ENCODE results near the gene CDK19. TPM values are rescaled to one million over a fixed set of nuclear protein-coding genes. Genes with fewer than 3 reads are reported as not detected.
A peak's percentile ranks its signal among the peaks of the same experiment; 100 is the strongest.

Gene CDK19
- total RNA-seq, 1 experiment from 2014 or later = 18.1 TPM

GRCh38 chr6:110626442-110626841, 188.8 kb downstream of the CDK19 start:
- Histone ChIP-seq H3K27ac (ENCODE audit: low read length) (no peak overlapping the region), H3K9ac (ENCODE audit: low read length) (no peak overlapping the region), H3K4me3 (ENCODE audit: low read length) (no peak overlapping the region), H3K4me2 (ENCODE audit: low read depth, low read length, poor library complexity, severe bottlenecking) (no peak overlapping the region), H3K79me2 (ENCODE audit: low read length) (no peaks in the 10 kb centered on the region), H4K20me1 (ENCODE audit: insufficient read depth, low read depth, low read length) (no peaks in the 10 kb centered on the region), H2AFZ (ENCODE audit: low read length) (no peak overlapping the region), H3K27me3 (ENCODE audit: low read length) (no peaks in the 10 kb centered on the region), H3K4me1 (ENCODE audit: low read length) (no peaks in the 10 kb centered on the region), H3K9me3 (ENCODE audit: low read length) (no peaks in the 10 kb centered on the region), H3K36me3 (ENCODE audit: insufficient read depth, low read length) (no peaks in the 10 kb centered on the region), H3K9me2 (replicated peaks; ENCODE audit: insufficient read depth, low read length) (no peaks in the 10 kb centered on the region)
- DNase-seq = no peak

- no peak overlapping the region for H3K4me2 ChIP-seq (ENCODE audit: low read depth, low read length, poor library complexity, severe bottlenecking)
- no peaks in the 10 kb centered on the region for H3K9me2 ChIP-seq (replicated peaks; ENCODE audit: insufficient read depth, low read length)
- no peaks in the 10 kb centered on the region for H3K79me2 ChIP-seq (ENCODE audit: low read length)
- no peak overlapping the region for H3K27ac ChIP-seq (ENCODE audit: low read length)
- H4K20me1 ChIP-seq (ENCODE audit: insufficient read depth, low read depth, low read length) = no peaks in the 10 kb centered on the region
- H3K27me3 ChIP-seq (ENCODE audit: low read length) = no peaks in the 10 kb centered on the region
- no peaks in the 10 kb centered on the region for H3K4me1 ChIP-seq (ENCODE audit: low read length)
- H3K36me3 ChIP-seq (ENCODE audit: insufficient read depth, low read length) = no peaks in the 10 kb centered on the region
- H3K9me3 ChIP-seq (ENCODE audit: low read length) = no peaks in the 10 kb centered on the region
- no peak overlapping the region for H2AFZ ChIP-seq (ENCODE audit: low read length)
- H3K9ac ChIP-seq (ENCODE audit: low read length) = no peak overlapping the region
- DNase-seq = no peak
- H3K4me3 ChIP-seq (ENCODE audit: low read length) = no peak overlapping the region
These were observed 189.4 kb downstream of the CDK19 start for GRCh38 chr6:110625883-110626282.

GRCh38 chr6:110622912-110623578, 192.2 kb downstream of the CDK19 start:
- no peak overlapping the region for H3K4me3 ChIP-seq (ENCODE audit: low read length)
- no peaks in the 10 kb centered on the region for H4K20me1 ChIP-seq (ENCODE audit: insufficient read depth, low read depth, low read length)
- no peak overlapping the region for H3K9ac ChIP-seq (ENCODE audit: low read length)
- DNase-seq = no peak
- no peaks in the 10 kb centered on the region for H3K9me2 ChIP-seq (replicated peaks; ENCODE audit: insufficient read depth, low read length)
- H3K79me2 ChIP-seq (ENCODE audit: low read length) = no peaks in the 10 kb centered on the region
- H3K36me3 ChIP-seq (ENCODE audit: insufficient read depth, low read length) = no peaks in the 10 kb centered on the region
- H2AFZ ChIP-seq (ENCODE audit: low read length) = no peak overlapping the region
- no peaks in the 10 kb centered on the region for H3K9me3 ChIP-seq (ENCODE audit: low read length)
- H3K27me3 ChIP-seq (ENCODE audit: low read length) = no peaks in the 10 kb centered on the region
- no peak overlapping the region for H3K4me2 ChIP-seq (ENCODE audit: low read depth, low read length, poor library complexity, severe bottlenecking)
- H3K27ac ChIP-seq (ENCODE audit: low read length) = no peak overlapping the region
- no peaks in the 10 kb centered on the region for H3K4me1 ChIP-seq (ENCODE audit: low read length)

GRCh38 chr6:110621061-110621460, 194.2 kb downstream of the CDK19 start:
- Histone ChIP-seq H4K20me1 (ENCODE audit: insufficient read depth, low read depth, low read length) (no peaks in the 10 kb centered on the region), H3K36me3 (ENCODE audit: insufficient read depth, low read length) (no peaks in the 10 kb centered on the region), H3K9ac (ENCODE audit: low read length) (no peak overlapping the region), H3K27ac (ENCODE audit: low read length) (no peak overlapping the region), H3K4me3 (ENCODE audit: low read length) (no peak overlapping the region), H3K9me3 (ENCODE audit: low read length) (no peaks in the 10 kb centered on the region), H3K4me1 (ENCODE audit: low read length) (no peaks in the 10 kb centered on the region), H3K27me3 (ENCODE audit: low read length) (no peaks in the 10 kb centered on the region), H3K79me2 (ENCODE audit: low read length) (no peaks in the 10 kb centered on the region), H3K4me2 (ENCODE audit: low read depth, low read length, poor library complexity, severe bottlenecking) (no peak overlapping the region), H3K9me2 (replicated peaks; ENCODE audit: insufficient read depth, low read length) (no peaks in the 10 kb centered on the region), H2AFZ (ENCODE audit: low read length) (no peak overlapping the region)
- DNase-seq = no peak

GRCh38 chr6:110620065-110620464, 195.2 kb downstream of the CDK19 start:
- H3K27me3 ChIP-seq (ENCODE audit: low read length) = no peaks in the 10 kb centered on the region
- DNase-seq = no peak
- H3K9ac ChIP-seq (ENCODE audit: low read length) = no peak overlapping the region
- H3K36me3 ChIP-seq (ENCODE audit: insufficient read depth, low read length) = no peaks in the 10 kb centered on the region
- H3K9me3 ChIP-seq (ENCODE audit: low read length) = no peaks in the 10 kb centered on the region
- H2AFZ ChIP-seq (ENCODE audit: low read length) = no peak overlapping the region
- H3K27ac ChIP-seq (ENCODE audit: low read length) = no peak overlapping the region
- no peak overlapping the region for H3K4me3 ChIP-seq (ENCODE audit: low read length)
- H3K9me2 ChIP-seq (replicated peaks; ENCODE audit: insufficient read depth, low read length) = no peaks in the 10 kb centered on the region
- H4K20me1 ChIP-seq (ENCODE audit: insufficient read depth, low read depth, low read length) = no peaks in the 10 kb centered on the region
- H3K79me2 ChIP-seq (ENCODE audit: low read length) = no peaks in the 10 kb centered on the region
- no peak overlapping the region for H3K4me2 ChIP-seq (ENCODE audit: low read depth, low read length, poor library complexity, severe bottlenecking)
- H3K4me1 ChIP-seq (ENCODE audit: low read length) = no peaks in the 10 kb centered on the region

- Histone ChIP-seq H3K79me2 (ENCODE audit: low read length) (no peaks in the 10 kb centered on the region), H3K27me3 (ENCODE audit: low read length) (no peaks in the 10 kb centered on the region), H3K9me2 (replicated peaks; ENCODE audit: insufficient read depth, low read length) (no peaks in the 10 kb centered on the region), H2AFZ (ENCODE audit: low read length) (no peak overlapping the region), H3K36me3 (ENCODE audit: insufficient read depth, low read length) (no peaks in the 10 kb centered on the region), H3K9ac (ENCODE audit: low read length) (no peak overlapping the region), H3K4me3 (ENCODE audit: low read length) (no peak overlapping the region), H3K4me2 (ENCODE audit: low read depth, low read length, poor library complexity, severe bottlenecking) (no peak overlapping the region), H3K9me3 (ENCODE audit: low read length) (no peaks in the 10 kb centered on the region), H3K27ac (ENCODE audit: low read length) (no peak overlapping the region), H4K20me1 (ENCODE audit: insufficient read depth, low read depth, low read length) (no peaks in the 10 kb centered on the region), H3K4me1 (ENCODE audit: low read length) (no peaks in the 10 kb centered on the region)
- DNase-seq = no peak
These were observed 195.9 kb downstream of the CDK19 start for GRCh38 chr6:110619275-110619908.

GRCh38 chr6:110618591-110619267, 196.5 kb downstream of the CDK19 start:
- no peaks in the 10 kb centered on the region for H3K9me3 ChIP-seq (ENCODE audit: low read length)
- H3K27ac ChIP-seq (ENCODE audit: low read length) = no peak overlapping the region
- H3K9me2 ChIP-seq (replicated peaks; ENCODE audit: insufficient read depth, low read length) = no peaks in the 10 kb centered on the region
- no peak overlapping the region for H2AFZ ChIP-seq (ENCODE audit: low read length)
- H3K4me3 ChIP-seq (ENCODE audit: low read length) = no peak overlapping the region
- H3K9ac ChIP-seq (ENCODE audit: low read length) = no peak overlapping the region
- no peaks in the 10 kb centered on the region for H3K36me3 ChIP-seq (ENCODE audit: insufficient read depth, low read length)
- H3K4me1 ChIP-seq (ENCODE audit: low read length) = no peaks in the 10 kb centered on the region
- no peaks in the 10 kb centered on the region for H3K27me3 ChIP-seq (ENCODE audit: low read length)
- peak; percentile 49 for DNase-seq
- no peaks in the 10 kb centered on the region for H3K79me2 ChIP-seq (ENCODE audit: low read length)
- H4K20me1 ChIP-seq (ENCODE audit: insufficient read depth, low read depth, low read length) = no peaks in the 10 kb centered on the region
- no peak overlapping the region for H3K4me2 ChIP-seq (ENCODE audit: low read depth, low read length, poor library complexity, severe bottlenecking)

- Histone ChIP-seq H3K4me1 (ENCODE audit: low read length) (no peaks in the 10 kb centered on the region), H3K4me2 (ENCODE audit: low read depth, low read length, poor library complexity, severe bottlenecking) (no peak overlapping the region), H3K4me3 (ENCODE audit: low read length) (no peak overlapping the region), H3K9ac (ENCODE audit: low read length) (no peak overlapping the region), H3K27me3 (ENCODE audit: low read length) (no peaks in the 10 kb centered on the region), H3K9me2 (replicated peaks; ENCODE audit: insufficient read depth, low read length) (no peaks in the 10 kb centered on the region), H3K27ac (ENCODE audit: low read length) (no peak overlapping the region), H3K36me3 (ENCODE audit: insufficient read depth, low read length) (no peaks in the 10 kb centered on the region), H3K9me3 (ENCODE audit: low read length) (no peaks in the 10 kb centered on the region), H3K79me2 (ENCODE audit: low read length) (no peaks in the 10 kb centered on the region), H4K20me1 (ENCODE audit: insufficient read depth, low read depth, low read length) (no peaks in the 10 kb centered on the region), H2AFZ (ENCODE audit: low read length) (no peak overlapping the region)
- no peak for DNase-seq
These were observed 198.2 kb downstream of the CDK19 start for GRCh38 chr6:110617057-110617456.
